OCI-LY3 (cell line): ENCODE measurements around the gene MAP2.

ENCODE experiments used
- H2AFZ ChIP-seq: fragments of 200-600, 300-600 bp; shearing (Covaris generic); 2 replicates; pipeline ENCODE4 v1.6.0; 2014; ENCODE audit warnings: antibody characterized with exemption, low read depth, low read length
- H3K27ac ChIP-seq: fragments of 200-600, 300-600 bp; sonication (generic); 2 replicates; pipeline ENCODE4 v1.5.1; 2014; ENCODE audit warnings: mild to moderate bottlenecking, low read length, moderate library complexity, mixed read lengths
- H3K27me3 ChIP-seq: fragments of 200-600, 300-600 bp; sonication (generic); 2 replicates; pipeline ENCODE4 v1.6.1; 2014; ENCODE audit warnings: low read depth, low read length, mixed read lengths
- H3K36me3 ChIP-seq: fragments of 200-600, 300-600 bp; sonication (generic); replicated peaks from 2 replicates; pipeline ENCODE3; 2014; ENCODE audit warnings: low read depth, low read length, mixed read lengths
- H3K4me1 ChIP-seq: fragments of 300-600, 200-600 bp; sonication (generic); 2 replicates; pipeline ENCODE4 v1.6.1; 2014; ENCODE audit warnings: low read length, mixed read lengths
- H3K4me2 ChIP-seq: fragments of 200-600, 300-600 bp; sonication (generic); 2 replicates; pipeline ENCODE4 v1.6.1; 2014; ENCODE audit warnings: low read length, mixed read lengths
- H3K4me3 ChIP-seq: fragments of 300-600, 200-600 bp; sonication (generic); 2 replicates; pipeline ENCODE4 v1.5.1; 2014; ENCODE audit warnings: antibody characterized with exemption, mild to moderate bottlenecking, low read length, moderate library complexity
- H3K79me2 ChIP-seq: fragments of 300-600, 200-600 bp; shearing (Covaris generic); 2 replicates; pipeline ENCODE4 v1.6.1; 2014; ENCODE audit warnings: mild to moderate bottlenecking, low read length, mixed read lengths
- H3K9ac ChIP-seq: fragments of 300-600, 200-600 bp; shearing (Covaris generic); 2 replicates; pipeline ENCODE4 v1.6.0; 2014; ENCODE audit warnings: mild to moderate bottlenecking, low read length, moderate library complexity
- H3K9me3 ChIP-seq: fragments of 200-600, 300-600 bp; shearing (Covaris generic); 2 replicates; pipeline ENCODE4 v1.6.1; 2014; ENCODE audit warnings: low read length, mixed read lengths; ENCODE audit not compliant: insufficient read depth
- H4K20me1 ChIP-seq: fragments of 200-600, 300-600 bp; sonication (generic); 2 replicates; pipeline ENCODE4 v1.6.1; 2016; ENCODE audit warnings: low read length, mixed read lengths; ENCODE audit not compliant: insufficient read depth
- EZH2phosphoT487 ChIP-seq: fragments of 200-600 bp; shearing (Covaris generic); IDR thresholded peaks from 2 replicates; pipeline ENCODE4 v1.6.1; 2018; ENCODE audit warnings: antibody characterized with exemption, mixed run types, low read depth
- TF ChIP-seq, protein P1 (sequence below): fragments of 200-600, 300-600 bp; sonication (generic); IDR thresholded peaks from 2 replicates; pipeline ENCODE4 v1.5.1; 2014; ENCODE audit warnings: antibody characterized with exemption, low read length, low read depth

Gene MAP2

DNA sequence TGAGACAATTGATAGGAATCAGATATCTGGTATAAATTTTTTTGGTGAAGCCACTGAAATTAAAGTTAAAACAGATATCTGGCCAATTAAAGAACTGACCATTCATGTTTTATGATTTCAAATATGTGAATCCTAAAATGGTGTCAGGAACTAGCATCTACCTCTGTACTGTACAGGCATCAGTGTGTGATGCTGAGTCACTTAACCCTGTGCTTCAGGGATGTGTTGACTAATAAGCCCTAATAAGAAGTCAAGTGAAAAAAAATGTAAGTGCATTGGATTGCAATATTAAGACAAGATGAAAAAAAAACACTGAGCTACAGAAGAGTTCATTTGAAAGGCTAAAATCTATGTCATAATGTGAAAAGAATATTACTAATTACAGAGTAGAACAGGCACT, 338.7 kb downstream of the MAP2 start:
- H3K27me3 ChIP-seq, result 0 out of 2 replicates have a peak, but pooled peaks cover 2% of the 10 kb centered on the region
- H3K27ac ChIP-seq, result no peak overlapping the region

DNA sequence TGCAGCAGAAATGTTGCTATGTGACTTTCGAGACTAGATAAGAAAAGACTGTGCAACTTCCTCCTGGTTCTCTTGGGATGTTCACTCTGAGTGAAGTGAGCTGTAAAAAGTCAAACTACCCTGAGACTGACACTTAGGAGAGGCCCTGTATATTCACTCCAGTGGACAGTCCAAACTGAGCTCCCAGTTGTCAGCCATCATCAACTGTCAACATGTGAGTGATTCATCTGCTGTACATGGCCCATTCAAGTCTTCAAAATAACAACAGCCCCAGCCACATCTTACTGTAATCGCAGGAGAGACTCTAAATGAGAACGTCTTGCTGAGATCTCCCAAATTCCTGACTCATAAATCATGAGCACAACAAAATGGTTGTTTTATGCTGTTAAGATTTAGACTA, 339.3 kb downstream of the MAP2 start:
- TF ChIP-seq, protein P1, sequence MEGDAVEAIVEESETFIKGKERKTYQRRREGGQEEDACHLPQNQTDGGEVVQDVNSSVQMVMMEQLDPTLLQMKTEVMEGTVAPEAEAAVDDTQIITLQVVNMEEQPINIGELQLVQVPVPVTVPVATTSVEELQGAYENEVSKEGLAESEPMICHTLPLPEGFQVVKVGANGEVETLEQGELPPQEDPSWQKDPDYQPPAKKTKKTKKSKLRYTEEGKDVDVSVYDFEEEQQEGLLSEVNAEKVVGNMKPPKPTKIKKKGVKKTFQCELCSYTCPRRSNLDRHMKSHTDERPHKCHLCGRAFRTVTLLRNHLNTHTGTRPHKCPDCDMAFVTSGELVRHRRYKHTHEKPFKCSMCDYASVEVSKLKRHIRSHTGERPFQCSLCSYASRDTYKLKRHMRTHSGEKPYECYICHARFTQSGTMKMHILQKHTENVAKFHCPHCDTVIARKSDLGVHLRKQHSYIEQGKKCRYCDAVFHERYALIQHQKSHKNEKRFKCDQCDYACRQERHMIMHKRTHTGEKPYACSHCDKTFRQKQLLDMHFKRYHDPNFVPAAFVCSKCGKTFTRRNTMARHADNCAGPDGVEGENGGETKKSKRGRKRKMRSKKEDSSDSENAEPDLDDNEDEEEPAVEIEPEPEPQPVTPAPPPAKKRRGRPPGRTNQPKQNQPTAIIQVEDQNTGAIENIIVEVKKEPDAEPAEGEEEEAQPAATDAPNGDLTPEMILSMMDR, result no peak
- TF ChIP-seq EZH2phosphoT487, result no peak
- Histone ChIP-seq H3K4me1 (0 out of 2 replicates have a peak, but pooled peaks cover 3% of the 10 kb centered on the region), H3K79me2 (no peaks in the 10 kb centered on the region), H3K27ac (no peak overlapping the region), H3K36me3 (no peaks in the 10 kb centered on the region), H3K9me3 (no peaks in the 10 kb centered on the region), H4K20me1 (no peaks in the 10 kb centered on the region), H3K27me3 (no peaks in the 10 kb centered on the region), H3K4me2 (no peak overlapping the region), H2AFZ (no peak overlapping the region), H3K9ac (no peak overlapping the region), H3K4me3 (no peak overlapping the region)

More for the DNA sequence above, 338.7 kb downstream of the MAP2 start:
- TF ChIP-seq EZH2phosphoT487, result no peak
- TF ChIP-seq, protein P1, result no peak
- H3K79me2 ChIP-seq, result no peaks in the 10 kb centered on the region
- H4K20me1 ChIP-seq, result no peaks in the 10 kb centered on the region
- no peak overlapping the region for H3K4me2 ChIP-seq
- no peaks in the 10 kb centered on the region for H3K36me3 ChIP-seq
- H3K4me3 ChIP-seq, result no peak overlapping the region
- H3K4me1 ChIP-seq, result 0 out of 2 replicates have a peak, but pooled peaks cover 3% of the 10 kb centered on the region
- no peak overlapping the region for H2AFZ ChIP-seq
- no peak overlapping the region for H3K9ac ChIP-seq
- H3K9me3 ChIP-seq, result no peaks in the 10 kb centered on the region

DNA sequence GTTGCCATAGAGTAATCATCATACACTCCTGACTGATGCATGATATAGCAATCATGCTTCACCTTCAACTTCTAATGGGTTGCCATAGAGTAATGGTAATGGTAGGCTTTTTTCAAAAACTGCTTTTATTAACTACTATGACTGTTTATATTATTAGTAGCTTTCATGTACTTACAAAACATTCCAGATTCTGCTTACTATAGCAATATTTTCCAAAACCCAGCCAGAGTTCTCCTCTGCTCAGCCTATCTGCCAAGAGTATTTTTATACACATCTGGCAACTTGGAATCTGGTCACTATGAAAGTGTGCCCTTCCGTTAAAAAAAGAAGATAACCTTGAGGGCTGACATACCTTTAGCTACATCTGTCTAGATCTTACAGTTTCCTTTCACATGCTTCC, 342.8 kb downstream of the MAP2 start:
- Histone ChIP-seq H3K36me3 (no peaks in the 10 kb centered on the region), H3K27me3 (no peaks in the 10 kb centered on the region), H3K4me3 (no peak overlapping the region), H3K9me3 (no peaks in the 10 kb centered on the region), H3K9ac (no peak overlapping the region), H2AFZ (no peak overlapping the region), H4K20me1 (no peaks in the 10 kb centered on the region), H3K4me1 (0 out of 2 replicates have a peak, but pooled peaks cover 3% of the 10 kb centered on the region), H3K79me2 (no peaks in the 10 kb centered on the region), H3K27ac (no peak overlapping the region), H3K4me2 (no peak overlapping the region)
- TF ChIP-seq, protein P1, result no peak

DNA sequence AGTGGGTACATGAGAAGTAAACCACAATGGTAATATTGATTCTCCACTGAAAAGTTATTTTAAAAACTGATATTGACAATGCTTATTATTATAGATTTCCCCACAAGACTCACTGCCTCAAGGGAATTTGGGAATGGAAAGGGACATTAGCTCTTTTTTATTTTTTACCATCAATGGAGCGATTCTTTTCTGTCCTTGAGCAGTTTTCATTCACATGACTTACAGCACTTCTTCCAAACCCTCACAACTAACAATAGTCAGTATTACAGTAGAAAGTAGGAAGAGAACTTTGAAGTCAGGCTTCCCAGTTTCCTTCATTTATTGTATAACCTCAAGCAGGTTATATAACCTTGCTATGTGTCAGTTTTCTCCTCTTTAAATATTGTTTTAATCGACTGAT, 343.5 kb downstream of the MAP2 start:
- no peak for TF ChIP-seq EZH2phosphoT487
- TF ChIP-seq, protein P1, result no peak
- H3K27ac ChIP-seq, result no peak overlapping the region

More for the DNA sequence above, 343.5 kb downstream of the MAP2 start:
- Histone ChIP-seq H3K4me1 (0 out of 2 replicates have a peak, but pooled peaks cover 3% of the 10 kb centered on the region), H3K4me3 (no peak overlapping the region), H3K9me3 (no peaks in the 10 kb centered on the region), H4K20me1 (no peaks in the 10 kb centered on the region), H3K36me3 (no peaks in the 10 kb centered on the region), H3K4me2 (no peak overlapping the region), H3K79me2 (no peaks in the 10 kb centered on the region), H3K27me3 (no peaks in the 10 kb centered on the region), H2AFZ (no peak overlapping the region), H3K9ac (no peak overlapping the region)
